Cerebellar nuclear complex (tissue), 1 donor: ENCODE measurements around the gene RALGPS1.

Experiments used
- DNase-seq, 2 experiments: peaks; one replicate each; lab custom pipeline; 2025; lab: John Stamatoyannopoulos, UW

RALGPS1 gene

DNA sequence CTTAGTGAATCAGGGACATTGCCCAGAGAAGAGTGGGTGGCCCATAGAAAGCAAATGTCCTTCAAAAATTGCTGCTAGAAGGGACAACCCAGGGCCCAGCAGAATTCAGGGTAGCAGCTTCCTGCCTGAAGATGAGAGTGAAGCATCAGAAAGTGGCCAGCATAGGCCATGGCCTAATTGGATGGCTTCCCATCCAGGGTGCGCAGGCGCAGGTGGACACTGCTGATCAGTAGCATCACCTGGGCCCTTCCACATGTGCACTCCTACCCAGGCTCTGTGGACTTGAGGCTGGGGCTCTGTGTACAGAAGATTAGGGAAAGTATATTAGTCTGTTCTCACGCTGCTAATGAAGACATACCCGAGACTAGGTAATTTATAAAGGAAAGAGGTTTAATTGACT lies 291.4 kb downstream of the RALGPS1 start:
- DNase-seq: no peak

DNA sequence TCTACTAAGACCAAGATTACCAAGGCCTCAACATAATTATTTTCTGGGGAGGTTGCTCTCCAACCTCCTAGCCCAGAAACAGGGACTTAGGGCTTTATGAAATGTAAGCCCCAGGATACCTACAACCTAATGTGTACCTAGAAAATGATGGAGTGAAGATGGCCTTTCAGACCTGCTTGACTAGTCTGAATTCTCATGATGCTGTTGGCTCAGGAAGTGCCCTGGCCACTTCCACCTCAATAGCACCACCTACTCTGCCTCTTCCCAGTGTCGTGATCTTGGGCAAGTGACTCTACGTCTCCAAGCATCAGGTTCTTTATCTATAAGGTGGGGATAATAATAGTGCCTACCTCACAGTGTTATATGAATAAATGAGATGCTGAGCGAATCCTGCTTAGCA lies 292.1 kb downstream of the RALGPS1 start:
- no peak for DNase-seq

DNA sequence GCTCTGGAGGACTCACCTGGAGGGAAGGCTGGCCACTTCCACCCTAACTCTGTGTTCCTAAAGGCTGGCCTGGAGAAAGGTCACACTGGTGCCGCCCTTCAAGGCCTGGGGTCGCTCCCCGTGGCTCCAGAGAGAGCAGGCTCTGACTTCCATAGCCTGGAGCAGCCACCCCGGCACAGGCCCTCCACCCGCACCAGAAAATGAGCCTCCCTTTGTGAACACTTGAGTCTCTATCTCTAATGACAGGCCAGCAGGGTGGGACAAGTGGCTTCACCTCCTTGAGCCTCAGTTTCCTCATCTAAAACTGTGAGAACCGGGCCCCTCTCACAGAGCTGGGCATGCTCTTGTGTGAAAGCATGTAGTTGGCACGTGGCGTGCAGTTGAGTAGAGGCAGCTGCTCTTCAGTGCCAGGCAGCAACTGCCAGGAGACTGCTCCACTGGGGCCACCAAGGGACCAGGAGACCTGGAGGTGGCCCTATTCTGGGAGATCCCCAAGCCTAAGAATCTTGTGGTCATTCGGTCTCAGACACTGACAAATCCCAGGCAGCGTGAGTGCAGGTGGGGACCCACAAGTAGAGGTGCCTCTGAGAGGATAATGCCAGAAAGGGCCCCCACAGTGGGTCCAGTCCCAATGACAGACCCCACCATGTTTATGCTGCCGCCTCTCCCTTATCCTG lies 293.3 kb downstream of the RALGPS1 start:
- no peak for DNase-seq

DNA sequence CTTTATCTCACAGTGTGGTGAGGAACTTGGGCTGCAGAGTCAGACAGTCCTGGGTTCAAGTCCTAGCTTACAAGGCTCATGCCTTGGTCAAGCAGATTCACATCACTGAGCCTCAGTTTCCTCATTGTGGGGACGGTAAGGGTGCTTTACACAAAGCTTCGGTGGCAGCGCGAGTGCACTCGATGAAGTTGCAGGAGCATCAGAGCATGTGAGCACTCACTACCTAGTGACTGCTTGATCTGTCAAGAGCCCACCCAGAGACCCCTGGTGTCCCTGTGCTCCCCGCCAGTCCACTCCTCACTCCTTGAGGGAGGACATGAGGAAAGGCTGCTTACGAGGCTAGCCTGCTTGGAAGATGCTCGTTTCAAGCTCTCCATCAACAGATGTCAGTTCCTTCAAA lies 293.8 kb downstream of the RALGPS1 start:
- no peak for DNase-seq

DNA sequence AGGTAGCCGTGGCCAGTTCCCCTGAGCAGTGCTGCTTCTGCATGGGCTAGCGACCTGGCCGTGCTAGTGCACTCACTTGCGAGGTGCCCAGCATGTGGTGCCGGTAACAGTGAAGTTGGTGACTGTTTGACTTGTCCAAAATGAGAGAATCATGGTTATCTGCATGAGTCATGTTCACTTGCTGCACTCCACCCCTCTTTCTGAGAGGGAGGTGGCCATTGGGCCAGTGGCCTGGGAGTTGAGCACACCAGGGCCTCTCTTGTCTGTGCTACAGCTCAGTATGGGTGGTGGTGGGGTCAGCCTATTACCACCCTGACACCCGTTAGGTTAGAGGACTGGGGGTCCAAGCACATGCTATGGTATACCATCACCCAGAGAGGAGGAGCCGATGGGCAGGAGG lies 294.6 kb downstream of the RALGPS1 start:
- DNase-seq: no peak

DNA sequence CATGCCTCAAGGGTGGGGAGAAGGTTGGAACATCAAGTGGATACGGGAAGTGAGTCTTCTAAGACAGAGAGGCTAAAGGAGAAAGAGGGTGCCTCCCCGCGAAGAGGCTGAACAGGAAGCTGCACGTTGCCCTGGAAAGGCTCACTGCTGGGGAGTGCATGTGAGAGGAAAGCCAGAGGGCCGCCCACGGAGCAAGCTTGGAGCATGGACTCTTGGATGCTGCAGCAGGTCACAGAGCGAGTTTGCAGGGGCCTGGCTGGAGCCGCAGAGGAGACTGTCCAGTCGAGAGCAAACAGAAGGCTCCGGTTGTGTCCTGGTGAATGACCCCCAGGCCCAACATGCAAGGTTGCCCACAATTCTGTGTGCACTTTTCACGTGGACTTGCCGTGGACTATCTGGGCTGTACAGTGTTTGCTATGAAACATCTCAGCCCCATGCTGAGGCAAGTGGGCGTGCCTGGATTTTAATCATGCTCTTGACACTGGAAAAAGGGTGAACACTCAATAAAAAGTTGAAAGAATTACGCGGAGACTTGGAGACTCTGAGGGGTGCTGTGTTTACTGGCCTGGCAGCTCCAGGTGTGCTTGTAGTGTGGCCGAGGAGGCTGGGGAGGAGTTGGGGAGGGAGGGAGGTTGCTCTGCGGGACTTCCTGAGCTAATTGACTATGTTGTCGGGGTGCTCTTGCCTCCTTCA lies 295.5 kb downstream of the RALGPS1 start:
- no peak for DNase-seq

DNA sequence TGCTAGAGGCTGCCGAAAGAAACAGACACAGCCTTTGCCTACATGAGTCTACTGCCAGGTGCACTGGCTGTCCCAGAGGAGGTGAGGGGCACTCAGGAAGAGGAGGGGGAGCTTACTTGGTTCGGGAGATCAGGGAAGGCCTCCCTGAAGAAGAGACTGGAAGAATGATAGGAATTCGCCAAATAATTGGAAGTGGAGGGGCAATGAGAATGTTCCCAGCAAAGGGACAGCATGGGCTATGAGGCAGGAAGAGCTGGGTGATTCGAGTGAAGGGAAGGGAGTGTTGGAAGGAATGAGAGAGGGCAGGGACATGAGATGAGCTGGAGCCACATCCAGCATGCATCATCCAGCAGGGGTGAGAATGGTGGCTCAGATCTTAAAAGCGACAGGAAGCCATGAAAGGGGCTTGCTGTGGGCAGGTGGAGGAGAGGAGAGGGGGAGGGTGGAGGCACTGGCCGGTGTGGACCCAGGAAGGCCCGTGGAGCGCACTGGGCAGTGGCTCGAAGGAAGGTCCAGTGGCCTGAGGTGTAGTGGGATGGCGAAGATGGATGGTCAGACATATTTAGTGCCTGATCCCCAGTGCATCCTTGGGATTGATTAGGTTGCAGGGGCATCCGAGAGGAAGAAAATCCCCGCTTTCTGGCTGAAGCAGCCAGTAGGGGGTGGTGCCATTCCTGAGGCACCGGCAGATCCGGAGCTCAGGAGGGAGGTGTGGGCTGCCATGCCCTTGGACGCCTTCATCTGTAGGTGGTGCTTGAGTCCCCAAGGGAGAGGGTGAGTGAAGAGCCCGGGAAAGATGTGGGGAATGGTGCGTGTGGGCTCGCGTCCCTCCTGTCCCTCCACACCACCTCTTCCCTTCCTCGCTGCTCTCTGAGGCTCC lies 296.5 kb downstream of the RALGPS1 start:
- no peak for DNase-seq

DNA sequence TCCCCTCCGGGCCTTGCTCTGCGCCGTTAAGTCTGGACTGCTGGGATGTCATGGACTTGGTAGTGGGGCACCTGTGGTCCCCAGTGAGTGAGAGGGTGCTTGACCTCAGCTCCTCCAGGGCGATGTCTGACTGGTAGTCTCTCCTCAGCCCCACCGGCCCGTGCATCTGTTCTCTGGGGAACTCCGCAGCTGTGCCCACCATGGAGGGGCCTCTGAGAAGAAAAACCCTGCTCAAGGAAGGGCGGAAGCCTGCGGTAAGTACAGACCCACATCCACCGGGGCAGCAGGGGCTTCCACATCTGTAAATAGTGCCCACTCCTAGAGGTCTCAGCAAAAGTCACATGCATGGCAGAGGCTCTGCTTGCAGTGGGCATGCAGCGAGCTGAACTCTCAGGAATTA lies 297.4 kb downstream of the RALGPS1 start:
- DNase-seq: no peak

DNA sequence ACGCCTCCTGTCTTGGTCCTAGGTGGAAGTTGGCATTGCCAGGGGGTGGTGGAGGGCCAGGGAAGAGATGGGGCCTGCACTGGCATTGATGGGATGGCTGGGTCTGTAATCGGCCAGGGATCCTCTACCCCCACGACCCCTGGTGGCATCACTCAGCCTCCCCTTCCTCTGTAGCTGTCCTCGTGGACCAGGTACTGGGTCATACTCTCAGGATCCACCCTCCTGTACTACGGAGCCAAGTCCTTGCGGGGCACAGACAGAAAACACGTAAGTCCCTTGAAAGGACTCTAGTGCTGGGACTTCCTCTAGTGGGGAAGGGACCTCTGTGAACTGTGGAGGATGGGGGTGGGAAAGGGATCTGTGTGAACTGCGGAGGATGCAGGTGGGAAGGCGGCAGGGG lies 297.9 kb downstream of the RALGPS1 start:
- DNase-seq: no peak

DNA sequence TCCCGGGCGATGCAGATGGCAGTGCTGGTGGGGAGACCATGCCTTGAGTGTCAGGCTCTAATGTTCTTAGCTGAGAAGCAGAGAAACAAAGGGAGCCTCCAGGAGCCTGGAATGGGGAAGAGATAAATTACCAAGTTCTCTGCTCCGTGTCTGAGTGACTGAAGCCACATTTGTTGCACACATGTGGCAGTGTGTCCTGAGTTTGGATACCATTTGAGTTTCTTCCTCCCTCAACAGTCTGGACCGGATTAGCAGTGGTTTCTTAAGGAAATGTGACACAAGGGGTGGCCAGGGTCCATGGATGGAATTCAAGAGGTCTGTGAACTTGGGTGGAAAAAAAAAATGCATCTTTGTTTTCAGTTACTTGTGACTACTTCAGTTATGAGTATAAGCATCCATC lies 299.3 kb downstream of the RALGPS1 start:
- no peak for DNase-seq

DNA sequence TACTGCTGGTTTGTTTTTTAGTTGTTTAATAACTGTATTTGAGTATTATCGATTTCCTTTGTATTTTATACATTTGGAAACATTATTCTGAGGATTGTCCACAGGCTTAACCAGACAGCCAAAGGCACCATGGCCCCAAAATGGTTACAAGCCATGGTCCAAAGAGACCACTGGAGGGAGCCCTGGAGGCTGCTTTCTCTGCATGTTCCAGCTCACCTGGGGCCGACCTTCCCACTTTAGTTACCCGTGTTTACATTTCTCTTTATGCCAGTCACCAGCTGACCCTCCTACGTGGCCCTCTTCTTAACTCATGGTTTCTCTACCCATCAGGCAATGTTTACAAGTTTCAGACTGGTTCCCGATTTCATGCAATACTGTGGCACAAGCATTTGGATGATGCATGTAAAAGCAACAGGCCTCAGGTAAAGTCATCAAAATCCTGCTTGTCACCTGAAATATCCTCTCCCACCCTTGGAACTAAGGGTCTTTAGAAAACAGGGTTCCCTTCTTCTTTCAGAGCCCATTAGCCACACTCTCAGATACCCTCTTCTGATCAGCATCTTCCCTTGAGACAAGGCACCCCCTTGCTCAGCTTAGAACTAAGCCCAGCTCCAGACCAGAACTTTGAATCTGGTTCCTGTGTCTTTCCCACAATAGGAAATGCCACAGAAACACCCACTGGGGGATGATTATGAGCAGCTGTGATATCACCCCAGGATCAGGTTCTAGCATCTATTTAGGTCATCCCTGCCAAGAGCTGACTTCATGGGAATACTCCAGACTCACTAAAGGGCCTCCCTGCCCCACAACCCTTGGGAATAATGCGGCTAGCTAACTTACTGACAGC lies 300.1 kb downstream of the RALGPS1 start:
- peak in 1 of 2 experiments; percentile 70 for DNase-seq

DNA sequence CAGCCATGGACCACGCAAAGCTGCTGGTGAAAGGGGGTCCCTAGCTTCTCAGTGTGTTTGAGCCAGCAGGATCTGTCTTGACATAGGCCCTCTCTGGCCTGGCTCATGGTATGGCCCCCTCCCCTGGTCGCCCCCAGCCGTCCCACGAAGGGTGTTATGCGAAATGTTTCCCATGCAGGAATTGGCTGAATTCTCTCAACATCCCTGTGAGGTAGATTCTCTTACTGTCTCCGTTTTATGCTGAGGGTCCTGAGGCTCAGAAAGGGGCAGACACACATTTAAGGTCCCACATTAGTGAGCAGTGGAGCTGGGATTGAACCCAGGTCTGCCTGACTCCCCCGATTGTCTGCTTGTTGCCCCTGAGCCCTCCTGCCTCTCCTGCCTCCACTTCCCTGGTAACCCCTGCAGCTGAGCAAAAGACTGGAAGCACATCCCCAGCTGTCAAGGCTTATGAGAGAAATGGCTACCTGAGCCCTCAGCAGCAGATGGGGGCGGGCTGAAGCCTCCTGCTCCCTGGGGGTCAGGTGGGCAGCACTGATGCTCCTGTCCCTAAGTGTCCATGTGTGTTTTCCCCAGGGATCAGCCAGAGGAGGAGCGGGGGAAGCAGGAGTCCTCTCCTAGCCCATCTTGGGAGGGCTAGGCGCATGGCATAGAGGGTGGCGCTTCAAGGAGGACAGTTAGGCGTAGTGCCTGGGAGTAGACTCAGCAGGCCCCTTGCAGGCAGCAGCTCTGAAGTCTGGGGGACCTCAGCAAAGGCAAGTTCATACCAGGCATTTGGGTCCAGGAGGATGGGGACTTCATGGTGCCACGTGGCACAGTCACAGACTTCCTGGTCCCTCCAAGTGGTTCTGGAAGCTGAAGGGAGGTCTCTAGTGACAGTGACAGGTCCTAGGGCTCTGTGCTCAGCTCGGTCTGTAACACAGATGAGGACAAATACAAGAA lies 301.0 kb downstream of the RALGPS1 start:
- DNase-seq: no peak

DNA sequence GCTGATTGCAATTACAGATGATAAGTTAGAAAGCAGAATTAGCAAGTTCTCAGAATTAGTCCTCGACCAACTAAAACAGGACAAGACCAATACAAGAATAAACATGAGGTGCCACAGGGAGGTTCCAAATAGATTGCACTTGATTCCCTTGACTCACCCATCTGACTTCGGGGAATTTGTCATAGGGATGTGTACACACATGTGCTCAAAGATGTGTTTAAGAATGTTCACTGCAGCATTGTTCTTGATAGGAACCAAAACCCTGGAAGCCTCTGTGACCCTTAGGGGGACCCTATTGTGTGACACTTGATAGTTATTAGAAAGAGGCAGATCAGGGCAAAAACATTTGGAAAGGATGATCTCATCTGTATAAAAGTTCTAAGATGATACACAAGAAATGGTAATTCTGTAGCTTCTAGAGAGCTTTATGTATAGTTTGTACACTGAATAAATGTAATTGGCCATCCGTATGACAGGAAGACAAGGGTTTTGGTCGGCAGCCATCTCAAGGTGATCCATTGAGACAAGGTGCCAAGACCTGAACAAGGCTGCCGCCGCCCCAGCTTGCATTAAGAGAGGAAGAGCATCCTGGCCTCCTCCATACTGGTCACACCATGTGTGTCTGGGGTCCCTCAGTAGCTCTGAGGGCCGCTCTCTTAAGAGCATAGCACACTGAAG lies 301.8 kb downstream of the RALGPS1 start:
- no peak for DNase-seq

DNA sequence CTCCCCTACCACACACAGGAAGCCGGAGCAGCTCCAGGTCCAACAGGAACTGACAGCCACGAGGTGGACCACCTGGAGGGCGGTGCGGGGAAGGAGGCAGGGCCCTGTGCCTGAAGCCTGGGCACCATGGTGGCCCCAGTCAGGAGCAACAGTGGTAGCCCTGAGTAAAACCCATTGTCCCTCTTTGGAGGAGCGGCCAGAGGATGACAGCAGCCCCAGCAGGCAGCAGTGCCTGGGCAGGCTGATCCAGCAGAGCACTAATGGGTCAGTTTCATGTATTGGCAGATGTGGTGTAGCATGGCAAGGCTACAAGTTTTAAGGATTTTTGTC lies 302.3 kb downstream of the RALGPS1 start:
- no peak for DNase-seq

DNA sequence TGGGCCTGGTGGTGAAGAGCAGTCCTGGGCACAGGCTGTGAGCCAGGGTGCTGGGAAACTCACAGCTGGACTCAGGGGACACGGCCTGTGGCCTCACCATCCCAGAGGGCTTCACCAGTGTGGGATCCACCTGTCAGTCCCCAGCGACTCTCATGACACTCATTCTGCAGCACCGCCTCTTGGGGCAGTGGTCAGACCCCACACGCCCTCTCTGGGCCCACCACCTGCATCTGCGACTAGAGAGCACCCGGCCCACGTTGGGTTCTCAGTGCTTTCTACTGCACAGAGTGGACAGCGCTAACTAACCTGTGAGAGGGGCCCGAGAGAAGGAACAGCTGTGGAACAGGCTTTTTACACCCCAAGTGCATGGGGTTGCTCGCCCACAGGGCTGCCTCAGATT lies 304.2 kb downstream of the RALGPS1 start:
- no peak for DNase-seq

DNA sequence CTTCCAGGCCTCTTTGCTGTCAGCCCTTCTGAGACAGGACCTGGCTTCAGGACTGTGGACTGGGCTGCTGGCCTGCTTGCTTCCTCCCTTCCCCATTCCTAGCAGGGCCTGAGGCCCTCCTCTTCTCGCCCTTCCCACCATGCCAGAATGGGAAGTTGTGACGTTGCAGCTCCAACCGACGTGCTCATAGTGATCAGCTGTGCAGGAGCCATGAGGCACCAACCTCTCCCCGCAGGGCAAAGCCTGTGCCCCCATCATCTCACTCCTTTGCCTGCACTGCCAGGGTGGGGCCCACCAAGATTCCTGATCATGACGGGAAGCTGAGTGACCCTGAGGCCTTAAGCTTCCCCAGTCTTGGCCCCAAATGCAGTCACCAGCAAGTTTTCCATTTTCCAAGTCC lies 304.9 kb downstream of the RALGPS1 start:
- DNase-seq: no peak

DNA sequence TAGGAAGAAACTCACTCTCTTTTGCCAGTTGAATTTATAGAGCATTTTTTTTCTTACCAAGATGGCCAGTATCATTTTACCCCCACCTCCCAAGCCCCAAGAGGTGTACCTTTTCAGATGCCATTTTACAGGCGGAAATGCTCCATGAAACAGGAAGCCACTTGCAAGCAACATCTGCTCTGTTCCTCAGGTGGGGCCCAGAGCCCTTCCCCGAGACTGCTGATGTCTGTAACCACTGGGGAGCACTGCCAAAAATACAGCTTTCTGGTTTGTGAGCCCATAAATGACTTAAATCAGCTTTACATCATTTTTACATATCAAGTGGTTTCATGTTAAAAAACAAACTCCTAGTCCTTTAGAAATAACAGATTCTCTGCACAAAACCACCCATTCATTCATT lies 307.1 kb downstream of the RALGPS1 start:
- DNase-seq: no peak

DNA sequence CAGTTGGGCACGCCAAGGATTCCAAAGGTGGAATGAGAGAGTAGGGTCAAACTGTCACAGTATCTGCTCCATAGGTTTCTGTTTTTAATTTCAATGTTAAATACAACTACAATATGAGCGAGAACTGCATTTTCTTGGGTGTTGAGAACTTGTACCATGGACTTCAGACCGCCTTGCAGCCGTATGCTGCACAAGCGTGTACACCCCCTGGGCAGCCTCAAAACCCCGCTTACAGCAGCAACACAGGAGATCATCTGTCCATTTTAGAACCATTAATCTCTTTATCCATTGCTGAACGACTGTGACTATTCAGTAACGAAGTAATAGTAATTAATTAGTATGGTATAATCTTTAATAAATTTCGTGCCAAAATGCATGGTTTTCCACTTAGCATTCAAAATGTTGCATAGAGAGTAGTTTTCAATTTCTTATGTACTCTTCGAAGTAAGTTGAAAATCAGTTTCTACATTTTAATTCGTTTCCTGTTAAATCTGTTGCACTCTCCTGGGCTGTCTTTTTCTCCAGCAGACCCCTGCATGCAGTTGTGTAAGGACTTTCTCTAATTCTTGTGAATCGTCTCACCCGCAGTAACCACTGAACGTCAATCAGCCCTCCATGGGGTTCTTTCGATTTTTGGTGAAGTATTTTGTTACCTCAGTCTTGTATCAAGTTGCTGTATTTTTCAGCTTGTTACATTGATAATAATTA lies 308.0 kb downstream of the RALGPS1 start:
- DNase-seq: no peak

DNA sequence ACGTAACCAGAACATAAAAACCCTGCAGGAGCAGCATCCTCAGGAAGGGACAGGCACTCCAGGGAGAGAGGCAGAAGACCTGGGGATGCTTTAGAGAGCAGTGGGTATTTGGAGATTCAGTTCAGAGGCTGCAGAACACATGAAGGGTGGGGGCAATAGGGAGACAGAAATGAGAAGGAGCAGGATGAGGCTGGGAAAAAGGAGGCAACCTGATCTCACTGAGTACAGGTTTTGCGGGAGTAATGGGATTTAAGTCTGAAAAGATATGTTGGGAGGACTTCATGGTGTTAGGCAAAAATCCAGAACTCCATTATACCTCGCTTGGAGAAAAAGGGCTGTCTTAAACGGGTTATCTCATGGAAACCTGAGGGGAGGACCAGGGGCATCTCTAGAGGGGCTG lies 308.7 kb downstream of the RALGPS1 start:
- DNase-seq: no peak

DNA sequence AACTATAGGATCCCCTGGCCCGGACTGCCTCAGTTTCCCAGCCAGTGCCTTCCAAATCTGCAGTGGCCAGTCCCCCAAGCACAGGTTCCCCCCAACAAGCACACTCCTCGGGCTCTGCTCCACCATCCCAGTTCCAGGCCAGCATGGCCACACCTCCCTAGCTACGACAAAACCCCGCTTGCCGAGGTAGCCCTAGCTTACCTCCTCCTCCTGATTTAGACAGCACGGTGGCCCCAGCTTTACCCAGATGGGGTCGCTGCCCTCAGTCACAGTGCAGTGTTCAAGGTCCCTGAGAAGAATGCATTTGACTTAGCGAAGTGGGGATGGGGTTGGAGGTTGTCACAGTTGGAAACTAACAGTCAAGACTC lies 309.2 kb downstream of the RALGPS1 start:
- no peak for DNase-seq
